ENCODE data around the gene PLXDC2.
"Not testable (repeated sequence)": the region's sequence is repeated elsewhere in the genome, so short reads cannot be mapped to it uniquely, and the experiment has no call there.

PLXDC2 gene

DNA sequence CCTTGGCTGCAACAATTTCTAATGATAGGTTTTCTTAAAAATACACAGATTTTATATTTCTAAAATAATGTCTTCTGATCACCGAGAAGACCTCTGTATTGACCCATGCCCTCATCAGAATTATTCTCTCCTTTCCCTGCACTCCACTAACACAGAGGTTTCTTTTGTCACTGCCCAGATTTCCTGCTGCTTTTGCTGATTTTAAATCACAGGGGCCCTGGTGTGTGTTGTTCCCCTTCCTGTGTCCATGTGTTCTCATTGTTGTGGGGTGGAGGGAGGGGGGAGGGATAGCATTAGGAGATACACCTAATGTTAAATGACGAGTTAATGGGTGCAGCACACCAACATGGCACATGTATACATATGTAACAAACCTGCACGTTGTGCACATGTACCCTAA, 375.2 kb downstream of the PLXDC2 start:
- DNase-seq (ENCODE audit: low read depth in 2 of 2): not testable (repeated sequence)

DNA sequence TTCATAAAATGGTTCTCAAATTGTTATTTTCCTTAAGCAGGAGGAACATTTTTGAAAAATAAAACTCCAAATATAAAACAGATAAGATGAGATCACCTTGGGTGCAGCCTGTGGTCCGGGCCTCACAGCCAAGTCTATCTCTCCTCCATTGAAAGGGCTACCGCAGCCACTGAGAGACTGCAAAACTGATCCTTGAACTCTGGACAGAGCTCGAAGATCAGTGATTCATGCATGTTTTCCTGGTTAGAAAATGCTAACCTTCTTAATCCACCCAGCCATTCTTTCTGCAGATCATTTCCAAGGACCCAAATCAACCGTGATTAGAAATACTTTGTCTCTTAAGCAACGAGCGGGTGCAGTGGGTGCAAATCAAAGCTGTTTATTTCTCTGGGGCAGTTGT, 378.8 kb downstream of the PLXDC2 start:
- DNase-seq (ENCODE audit: low read depth in 2 of 2): no peak

DNA sequence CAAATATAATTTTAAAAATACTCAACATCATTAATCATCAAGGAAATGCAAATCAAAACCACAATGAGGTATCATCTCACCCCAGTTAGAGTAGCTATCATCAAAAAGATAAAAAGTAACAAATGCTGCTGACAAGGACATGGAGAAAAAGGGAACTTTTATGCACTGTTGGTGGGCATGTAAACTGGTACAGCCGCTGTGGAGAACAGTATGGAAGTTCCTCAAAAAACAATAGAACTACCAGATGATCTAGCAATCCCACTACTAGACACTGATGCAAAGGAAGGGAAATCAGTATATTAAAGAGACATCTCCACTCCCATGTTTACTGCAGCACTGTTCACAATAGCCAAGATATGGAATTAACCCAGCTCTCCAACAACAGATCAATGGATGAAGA, 384.5 kb downstream of the PLXDC2 start:
- no peak for DNase-seq (ENCODE audit: low read depth in 2 of 2)

DNA sequence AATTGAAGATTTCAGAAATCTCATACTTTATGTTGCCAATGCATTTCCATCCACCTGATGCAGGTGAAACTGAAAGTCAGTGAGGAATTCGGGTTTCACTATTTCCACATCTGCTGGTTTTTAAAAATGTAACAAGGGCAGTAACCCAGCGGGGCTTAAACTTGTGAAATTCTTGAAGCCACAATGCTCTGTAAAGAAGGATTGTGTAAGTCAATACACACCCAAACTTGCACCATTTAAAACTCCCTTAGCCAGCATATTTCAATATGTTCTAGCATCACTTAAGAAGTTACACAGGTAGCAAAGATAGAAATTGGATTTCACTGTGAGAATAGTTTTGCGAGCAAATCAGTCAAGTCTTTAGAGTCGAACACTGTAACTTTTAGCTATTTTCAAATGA, 386.1 kb downstream of the PLXDC2 start:
- no peak for DNase-seq (ENCODE audit: low read depth in 2 of 2)

DNA sequence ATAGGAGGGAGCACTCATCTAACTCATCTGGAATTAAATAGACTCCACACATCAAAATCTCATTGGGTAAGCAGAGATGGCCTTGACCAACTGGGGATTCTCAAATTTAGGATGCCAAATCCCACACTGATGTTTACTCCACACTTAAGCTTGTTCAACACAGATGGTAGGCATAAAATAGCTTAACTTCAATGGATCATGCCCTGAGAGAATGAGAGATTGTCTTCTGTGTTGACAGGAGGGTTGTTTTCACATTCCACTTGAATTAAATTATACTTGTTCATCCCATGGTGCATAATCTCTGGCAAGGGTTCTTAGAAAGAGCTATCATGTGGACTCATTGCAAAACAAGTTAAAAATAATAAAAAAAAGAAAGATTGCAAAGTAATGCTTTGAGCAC, 391.4 kb downstream of the PLXDC2 start:
- DNase-seq (ENCODE audit: low read depth in 2 of 2): no peak

DNA sequence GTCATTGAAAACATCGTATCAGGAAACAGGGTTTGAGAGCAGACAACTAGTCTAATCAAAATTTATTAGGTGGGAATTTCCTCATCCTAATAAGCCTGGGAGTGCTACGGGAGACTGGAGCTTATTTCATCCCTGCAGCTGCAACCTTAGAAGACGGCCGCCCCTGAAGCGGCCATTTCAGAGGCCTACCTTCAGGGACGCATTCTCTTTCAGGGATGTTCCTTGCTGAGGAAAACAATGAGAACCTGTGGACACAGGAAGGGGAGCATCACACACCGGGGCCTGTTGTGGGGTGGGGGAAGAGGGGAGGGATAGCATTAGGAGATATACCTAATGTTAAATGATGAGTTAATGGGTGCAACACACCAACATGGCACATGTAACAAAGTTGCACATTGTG, 392.9 kb downstream of the PLXDC2 start:
- not testable (repeated sequence) for DNase-seq (ENCODE audit: low read depth in 2 of 2)

DNA sequence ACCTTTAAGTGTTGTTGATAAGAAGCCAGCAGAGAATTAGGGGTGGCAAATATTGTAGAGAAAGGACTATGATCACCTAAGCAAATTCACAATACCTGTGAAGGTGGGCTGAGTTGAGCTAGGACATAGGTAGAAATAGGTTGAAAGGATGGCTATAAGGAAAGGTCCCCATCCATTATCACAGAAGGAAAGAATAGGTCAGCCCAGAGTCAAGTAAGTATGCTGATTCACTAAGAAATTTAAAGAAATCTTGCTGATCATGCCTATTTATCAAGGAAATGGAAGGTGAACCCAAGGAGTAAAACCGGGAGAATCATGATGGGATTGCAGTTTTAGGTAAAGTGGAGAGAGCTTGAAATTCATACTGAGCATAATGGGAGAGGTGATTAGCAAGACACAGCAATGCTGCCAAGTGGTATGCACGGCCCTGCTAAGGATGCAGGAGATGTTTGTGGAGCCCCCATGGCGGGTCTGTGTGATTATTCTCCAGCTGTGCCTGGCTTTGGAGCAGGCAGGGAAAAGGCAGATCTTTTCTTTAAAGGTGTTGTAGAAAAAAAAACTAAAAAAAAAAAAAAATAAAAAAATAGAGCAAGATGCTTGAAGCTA, 399.4 kb downstream of the PLXDC2 start:
- no peak for DNase-seq (ENCODE audit: low read depth in 2 of 2)

DNA sequence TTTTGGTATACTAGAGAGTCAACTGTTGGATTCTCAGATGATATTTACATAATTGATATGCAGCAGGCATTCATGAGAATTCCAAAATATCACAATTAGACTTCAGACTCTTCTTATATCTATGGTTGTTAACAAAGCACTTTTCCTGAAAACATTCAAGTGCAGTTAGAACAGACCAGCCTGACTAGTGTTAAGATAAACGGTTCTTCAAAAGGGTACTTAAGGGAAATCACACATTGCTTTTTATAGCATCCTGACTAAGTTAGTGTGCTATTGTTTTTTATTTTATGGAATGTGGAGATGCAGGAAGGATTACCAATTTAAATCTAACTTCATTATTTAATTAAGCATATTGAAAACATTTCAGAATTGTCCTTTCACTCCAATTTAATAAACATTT, 405.1 kb downstream of the PLXDC2 start:
- no peak for DNase-seq (ENCODE audit: low read depth in 2 of 2)

DNA sequence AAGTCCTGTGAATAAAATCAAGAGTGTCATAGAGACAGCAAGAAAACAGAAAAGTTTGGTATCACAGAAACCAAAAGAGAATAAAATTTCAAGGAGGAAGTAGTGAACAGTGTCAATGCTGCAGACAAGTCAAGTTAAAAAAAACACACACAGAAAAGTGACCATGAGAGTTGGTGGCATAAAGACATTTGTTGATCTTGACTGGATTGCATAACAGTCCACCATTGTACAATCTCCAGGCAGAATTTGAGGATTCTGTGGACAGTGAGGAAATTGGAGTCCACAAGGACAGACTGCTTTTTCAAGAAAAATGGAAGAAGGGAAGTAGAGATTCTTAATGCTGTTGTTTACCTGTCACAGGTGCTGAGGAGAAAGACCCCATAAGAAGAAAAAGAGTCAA, 412.5 kb downstream of the PLXDC2 start:
- no peak for DNase-seq (ENCODE audit: low read depth in 2 of 2)

DNA sequence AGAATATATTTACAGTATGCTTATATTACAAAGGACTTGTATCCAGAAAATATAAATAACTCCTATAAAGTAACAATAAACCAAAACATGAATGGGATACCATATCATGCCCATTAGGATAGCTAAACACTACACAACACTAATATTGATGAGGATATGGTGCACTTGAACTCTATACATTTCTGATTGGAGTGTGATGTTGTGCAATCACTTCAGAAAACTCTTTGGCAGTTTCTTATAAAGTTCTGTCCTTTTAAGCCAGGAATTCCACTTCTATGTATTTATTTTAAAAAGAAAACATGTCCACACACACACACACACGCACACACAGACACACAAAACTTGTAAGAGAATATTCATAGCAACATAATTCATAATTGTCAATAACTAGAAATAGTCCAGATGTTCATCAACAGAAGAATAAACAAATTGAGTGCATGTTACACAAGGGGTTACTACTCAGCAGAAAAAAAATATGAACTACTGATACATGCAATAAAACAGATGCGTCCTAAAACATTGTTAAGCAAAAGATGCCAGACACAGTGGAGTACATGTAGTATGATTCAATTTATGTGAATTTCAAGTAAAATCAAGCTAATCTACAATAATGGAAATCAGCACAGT, 416.0 kb downstream of the PLXDC2 start:
- DNase-seq (ENCODE audit: low read depth in 2 of 2): no peak

DNA sequence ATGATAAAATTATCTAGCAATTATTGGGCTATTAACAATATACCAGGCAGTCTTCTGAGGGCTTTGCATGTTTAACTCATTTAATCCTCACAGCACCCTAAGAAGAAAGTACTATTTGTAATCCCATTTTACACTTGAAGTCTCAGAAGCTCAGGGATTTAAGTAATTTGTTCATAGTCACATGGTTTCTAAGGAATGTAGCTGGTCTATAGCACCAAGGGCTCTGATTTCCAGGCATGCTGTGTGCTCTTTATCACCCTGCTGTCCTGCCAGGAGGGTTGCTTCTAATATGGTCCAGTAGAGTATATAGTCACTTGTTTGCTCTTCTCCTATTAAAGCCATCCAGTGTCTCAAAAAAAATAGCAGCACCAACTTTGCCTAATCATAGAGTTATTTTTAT, 417.2 kb downstream of the PLXDC2 start:
- DNase-seq (ENCODE audit: low read depth in 2 of 2): no peak

DNA sequence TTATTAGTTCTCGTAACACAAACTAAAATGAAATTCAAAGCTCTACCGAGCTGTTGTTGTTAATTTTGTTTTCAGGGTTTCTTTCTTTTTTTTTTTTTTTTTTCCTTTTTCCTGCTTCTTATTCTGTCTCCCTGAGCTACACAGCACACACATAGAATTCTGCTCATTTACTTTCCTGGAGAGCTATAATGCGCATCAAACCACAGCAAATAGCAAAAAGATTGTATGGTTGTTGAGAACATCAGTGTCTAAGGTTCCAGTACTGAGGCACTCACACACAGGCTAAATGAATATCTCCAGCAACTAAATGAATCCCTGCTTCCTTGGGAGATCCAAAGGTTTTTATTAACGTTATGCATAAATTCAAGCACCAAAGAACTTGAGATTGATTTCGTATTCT, 418.3 kb downstream of the PLXDC2 start:
- DNase-seq (ENCODE audit: low read depth in 2 of 2): no peak

DNA sequence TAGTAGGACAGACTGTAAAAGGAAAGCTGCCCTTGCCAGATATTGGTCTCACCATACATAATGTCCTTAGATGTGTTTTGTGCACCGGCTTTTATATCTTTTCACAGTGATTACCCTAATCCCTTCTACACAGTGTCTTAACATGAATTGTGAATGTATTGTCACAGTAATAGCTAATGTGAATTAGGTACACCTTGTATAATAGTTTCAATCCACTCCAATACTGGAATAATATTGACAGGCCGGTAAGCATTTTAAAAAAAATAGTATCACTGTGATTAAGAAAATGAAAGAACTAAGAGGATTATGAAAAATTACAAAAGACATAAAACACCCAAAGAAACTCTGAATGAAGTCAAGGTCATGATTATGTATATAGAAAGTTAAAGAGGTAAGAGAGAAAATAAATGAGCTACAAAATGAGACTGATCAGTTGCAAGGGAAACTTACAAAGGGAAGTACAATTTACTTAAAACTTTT, 420.9 kb downstream of the PLXDC2 start:
- no peak for DNase-seq (ENCODE audit: low read depth in 2 of 2)

DNA sequence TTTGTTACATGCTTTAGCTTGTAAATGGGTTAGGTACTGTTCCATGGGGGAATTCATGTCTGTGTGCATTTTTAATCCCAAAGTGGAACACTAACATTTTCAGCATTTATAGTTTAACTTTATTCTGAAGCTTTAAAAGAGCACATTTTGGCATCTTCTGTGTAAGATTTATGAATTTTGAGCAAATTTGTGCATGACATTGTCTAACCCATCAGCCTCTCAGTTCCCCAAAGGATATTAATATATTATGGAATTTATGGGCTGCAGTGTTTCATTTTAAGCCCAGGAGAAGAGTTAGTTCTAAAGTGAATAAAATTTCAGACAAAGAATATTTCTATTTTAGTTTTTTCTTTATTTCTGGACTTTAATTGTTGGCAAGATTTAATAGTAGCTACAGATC, 421.4 kb downstream of the PLXDC2 start:
- DNase-seq (ENCODE audit: low read depth in 2 of 2): no peak

DNA sequence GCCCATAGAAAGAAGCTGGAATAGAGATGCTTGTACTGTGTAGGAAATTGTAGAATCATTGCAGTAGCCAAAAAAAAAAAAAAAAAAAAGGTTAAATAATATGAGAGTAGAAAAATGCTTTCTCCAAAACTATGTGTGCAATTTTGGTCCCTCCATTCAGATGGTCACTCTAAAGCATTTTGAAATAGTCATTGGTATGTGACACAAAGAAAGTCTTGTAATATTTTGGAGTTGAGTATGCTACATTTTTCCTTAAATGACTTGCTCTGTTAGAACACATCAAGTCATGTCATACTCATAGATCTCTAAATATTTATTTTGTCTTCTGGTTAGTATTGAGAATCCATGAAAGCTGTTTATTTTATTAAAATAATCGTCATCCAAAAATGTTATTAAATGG, 424.4 kb downstream of the PLXDC2 start:
- no peak for DNase-seq (ENCODE audit: low read depth in 2 of 2)

DNA sequence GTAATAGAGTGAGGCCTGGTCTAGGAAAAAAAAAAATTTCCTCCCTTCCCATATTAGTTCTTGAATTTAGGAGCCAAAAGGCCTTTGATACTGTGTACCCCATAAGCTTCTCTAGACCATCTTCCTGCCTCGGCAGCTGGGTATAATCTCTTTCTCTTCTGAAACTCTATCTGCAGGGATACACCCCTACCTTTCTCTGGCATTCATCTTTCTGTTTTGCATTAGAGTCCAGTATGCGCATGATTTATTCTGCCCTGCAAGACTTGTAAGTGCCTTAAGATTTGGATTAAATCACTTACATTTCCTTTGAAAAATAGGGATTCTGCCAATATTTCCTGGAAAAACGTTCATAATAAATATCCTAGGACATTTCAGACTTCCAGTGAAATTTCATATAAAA, 431.2 kb downstream of the PLXDC2 start:
- no peak for DNase-seq (ENCODE audit: low read depth in 2 of 2)

DNA sequence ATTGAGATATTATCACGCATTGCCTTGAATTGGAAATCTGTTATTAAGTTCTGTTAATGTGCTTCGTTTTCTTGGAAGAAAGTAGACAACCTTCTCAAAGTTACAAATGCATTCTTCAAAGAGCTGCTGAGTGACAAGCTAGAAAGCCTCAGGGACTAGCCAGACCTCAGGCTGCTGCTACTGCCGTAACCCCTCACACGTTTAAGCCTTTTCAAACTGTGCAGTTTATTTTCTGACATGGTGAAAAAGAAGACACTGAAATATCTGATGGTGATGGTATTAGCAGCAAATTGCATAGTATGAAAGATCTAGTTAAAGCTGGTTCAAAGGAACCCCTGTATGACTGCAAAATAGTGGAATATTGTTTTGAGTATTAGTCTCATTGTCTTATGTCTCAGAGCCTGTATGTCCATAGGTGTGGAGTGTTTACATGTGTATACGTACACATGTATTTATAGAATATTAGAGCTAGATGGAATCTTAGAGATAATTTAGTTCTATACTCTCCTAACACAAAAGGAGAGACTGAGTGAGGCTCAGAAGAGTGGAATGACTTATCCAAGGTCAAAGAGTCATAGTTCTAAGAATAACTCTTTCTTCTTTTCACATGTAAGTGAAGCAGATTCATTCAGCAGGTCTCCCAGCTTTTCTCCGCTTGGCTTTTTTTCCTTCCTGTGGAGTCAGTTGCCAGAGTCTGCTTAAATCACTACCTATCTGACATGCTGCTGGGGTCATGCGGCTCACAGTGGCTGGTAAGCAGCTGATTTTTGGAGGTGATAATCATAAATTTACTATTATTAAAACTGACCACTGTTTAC, 431.9 kb downstream of the PLXDC2 start:
- no peak for DNase-seq (ENCODE audit: low read depth in 2 of 2)

DNA sequence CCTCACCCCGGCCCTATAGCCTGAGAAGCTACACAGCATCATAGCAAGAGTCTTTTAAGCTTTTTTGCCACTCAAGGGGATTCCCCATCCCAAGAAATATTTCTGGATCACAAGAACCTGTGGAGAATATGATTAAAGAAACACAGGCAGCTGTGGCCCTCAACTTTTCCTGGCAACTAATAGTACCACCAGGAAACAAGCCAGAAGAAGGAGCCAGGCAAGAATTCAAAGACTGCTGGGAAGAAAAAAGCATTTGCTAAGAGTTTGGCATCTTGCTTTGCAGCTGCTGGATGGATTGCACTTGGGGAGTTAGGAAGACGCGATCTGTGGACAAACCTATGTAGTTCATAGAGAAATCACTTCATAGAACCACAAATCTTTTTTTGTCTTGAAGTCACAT, 437.8 kb downstream of the PLXDC2 start:
- no peak for DNase-seq (ENCODE audit: low read depth in 2 of 2)

DNA sequence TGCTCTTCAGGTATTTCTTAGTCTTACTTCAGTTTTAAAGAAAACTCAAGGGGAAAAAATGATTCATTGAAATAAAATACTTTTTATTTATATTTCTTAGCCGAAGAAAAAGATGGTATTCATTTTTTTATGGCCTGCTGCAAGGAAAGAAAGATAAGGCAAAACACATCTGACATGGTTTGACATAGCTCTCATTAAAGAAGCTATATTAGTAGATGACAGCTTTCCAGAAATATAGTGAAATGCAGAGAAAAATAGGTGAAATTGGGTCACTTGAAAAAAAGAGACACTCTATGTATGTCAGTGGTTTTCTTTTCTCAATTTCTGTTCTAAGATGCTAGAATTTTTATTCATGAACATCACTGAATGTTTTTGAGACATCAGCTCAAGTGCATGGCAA, 438.3 kb downstream of the PLXDC2 start:
- DNase-seq (ENCODE audit: low read depth in 2 of 2): no peak

DNA sequence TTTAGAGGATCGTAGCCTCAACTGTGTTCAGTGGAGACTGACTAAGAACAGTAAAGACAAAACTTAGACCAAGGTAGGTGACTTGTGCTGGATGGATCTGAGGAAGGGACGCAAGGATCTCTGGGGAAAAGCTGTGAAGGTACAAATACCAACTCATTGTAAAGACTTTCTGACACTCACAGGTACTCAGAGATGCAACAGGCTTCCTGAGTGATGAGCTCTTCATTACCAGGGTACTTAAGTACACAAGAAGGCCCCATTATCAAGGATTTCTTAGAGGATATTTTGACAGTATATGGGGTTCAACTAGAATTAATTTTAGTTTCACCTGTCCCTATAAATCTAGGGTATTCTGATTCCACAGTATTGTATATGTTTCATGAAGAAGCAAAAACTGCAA, 440.7 kb downstream of the PLXDC2 start:
- DNase-seq (ENCODE audit: low read depth in 2 of 2): no peak

DNA sequence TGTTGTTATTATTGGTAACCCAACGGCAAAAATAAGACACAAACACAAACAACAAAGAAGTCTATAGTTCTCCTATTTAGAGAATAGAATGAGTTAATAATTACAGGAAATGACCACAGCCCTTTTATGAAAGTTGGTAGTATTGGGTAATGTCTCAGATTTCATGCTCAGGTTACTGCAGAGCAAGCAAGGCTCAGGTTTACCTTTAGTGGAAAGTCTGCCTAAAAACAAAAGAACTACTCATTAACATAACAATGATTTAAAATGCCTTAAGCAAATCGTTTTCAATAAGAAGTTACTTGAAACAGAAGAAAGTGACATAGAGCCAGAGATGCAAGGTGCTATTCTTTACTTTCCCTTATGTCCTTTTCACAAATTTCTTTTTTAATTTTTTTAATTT, 441.2 kb downstream of the PLXDC2 start:
- no peak for DNase-seq (ENCODE audit: low read depth in 2 of 2)

DNA sequence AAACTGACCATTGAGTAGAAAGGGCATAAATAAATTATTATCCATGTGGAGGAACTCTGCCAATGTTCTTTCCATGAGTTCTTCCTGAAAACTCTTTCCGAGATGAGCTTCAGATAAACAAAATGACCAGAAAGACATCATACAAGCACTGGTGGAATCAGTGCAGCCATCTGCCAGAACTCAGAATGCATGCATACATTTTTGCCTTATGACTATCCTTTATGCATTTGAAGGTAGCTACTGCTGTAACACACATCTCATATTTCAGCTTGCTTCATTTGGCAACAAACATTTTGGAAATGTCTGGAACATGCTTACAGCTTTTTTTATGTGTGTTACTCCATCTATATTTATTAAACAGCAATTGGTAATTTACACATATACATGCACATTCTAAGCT, 448.9 kb downstream of the PLXDC2 start:
- DNase-seq (ENCODE audit: low read depth in 2 of 2): no peak

DNA sequence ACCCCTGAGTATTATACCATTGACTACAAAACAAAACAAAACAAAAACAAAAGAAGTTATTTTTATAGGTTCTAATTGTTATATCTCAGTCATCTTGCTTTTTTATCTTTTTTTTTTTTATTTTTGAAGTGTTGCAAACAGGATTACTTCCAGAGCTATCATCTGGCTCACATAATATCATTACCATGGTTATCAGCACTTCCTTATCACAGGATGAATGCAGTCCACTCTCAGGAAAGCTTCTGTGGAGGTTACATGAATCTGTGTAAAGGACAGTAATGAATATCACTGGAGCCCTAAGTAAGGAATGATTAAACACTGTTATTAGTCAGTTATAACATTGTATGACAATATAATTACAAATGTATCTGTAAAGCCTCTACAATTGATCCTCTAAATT, 451.5 kb downstream of the PLXDC2 start:
- no peak for DNase-seq (ENCODE audit: low read depth in 2 of 2)

Data from stimulated activated CD8-positive, alpha-beta memory T cell treated with anti-CD3 and anti-CD28 coated beads, Interleukin-7, amount 100 ng/mL, for 4 hours (primary cell).